ENCODE measurements around the gene PARVG. TPM values are rescaled to one million over a fixed set of nuclear protein-coding genes. Genes with fewer than 3 reads are reported as not detected.

Gene PARVG
- total RNA-seq, 1 donor from 2014 or later = 0.27 TPM

DNA sequence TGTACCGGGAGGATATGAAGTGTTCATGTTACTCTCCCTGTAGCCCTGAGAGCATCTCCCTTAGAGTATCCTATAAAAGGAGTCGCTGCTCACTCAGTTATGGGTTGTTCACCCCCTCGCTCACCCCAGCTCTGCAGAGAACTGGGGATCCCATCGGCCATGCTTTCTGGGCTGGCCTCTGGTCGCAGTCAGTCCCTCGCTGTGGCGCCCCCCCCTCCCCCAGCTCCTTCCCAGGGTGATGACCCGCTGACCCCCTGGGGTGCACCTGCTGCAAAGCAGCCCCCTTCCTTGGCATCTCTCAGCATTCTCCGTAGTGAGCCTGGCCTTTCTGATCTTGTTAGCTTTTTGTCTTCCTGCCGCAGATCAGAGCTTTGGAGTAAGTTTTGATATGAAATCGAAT, 10.3 kb upstream of the PARVG start:
- Mint-ChIP-seq H3K27ac (ENCODE audit: unreplicated experiment) (no peak overlapping the region), H3K4me1 (ENCODE audit: low read depth) (no peaks in the 10 kb centered on the region), H3K27me3 (ENCODE audit: low read depth) (peaks cover 1% of the 10 kb centered on the region), H3K36me3 (ENCODE audit: low read depth) (peaks cover 3% of the 10 kb centered on the region), H3K9me3 (ENCODE audit: low read depth) (no peaks in the 10 kb centered on the region), H3K4me3 (ENCODE audit: unreplicated experiment) (no peak overlapping the region)
- TF ChIP-seq, protein P1, sequence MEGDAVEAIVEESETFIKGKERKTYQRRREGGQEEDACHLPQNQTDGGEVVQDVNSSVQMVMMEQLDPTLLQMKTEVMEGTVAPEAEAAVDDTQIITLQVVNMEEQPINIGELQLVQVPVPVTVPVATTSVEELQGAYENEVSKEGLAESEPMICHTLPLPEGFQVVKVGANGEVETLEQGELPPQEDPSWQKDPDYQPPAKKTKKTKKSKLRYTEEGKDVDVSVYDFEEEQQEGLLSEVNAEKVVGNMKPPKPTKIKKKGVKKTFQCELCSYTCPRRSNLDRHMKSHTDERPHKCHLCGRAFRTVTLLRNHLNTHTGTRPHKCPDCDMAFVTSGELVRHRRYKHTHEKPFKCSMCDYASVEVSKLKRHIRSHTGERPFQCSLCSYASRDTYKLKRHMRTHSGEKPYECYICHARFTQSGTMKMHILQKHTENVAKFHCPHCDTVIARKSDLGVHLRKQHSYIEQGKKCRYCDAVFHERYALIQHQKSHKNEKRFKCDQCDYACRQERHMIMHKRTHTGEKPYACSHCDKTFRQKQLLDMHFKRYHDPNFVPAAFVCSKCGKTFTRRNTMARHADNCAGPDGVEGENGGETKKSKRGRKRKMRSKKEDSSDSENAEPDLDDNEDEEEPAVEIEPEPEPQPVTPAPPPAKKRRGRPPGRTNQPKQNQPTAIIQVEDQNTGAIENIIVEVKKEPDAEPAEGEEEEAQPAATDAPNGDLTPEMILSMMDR (IDR thresholded peaks at IDR 0.05) = no peak
- DNase-seq (ENCODE audit: low spot score) = no peak

DNA sequence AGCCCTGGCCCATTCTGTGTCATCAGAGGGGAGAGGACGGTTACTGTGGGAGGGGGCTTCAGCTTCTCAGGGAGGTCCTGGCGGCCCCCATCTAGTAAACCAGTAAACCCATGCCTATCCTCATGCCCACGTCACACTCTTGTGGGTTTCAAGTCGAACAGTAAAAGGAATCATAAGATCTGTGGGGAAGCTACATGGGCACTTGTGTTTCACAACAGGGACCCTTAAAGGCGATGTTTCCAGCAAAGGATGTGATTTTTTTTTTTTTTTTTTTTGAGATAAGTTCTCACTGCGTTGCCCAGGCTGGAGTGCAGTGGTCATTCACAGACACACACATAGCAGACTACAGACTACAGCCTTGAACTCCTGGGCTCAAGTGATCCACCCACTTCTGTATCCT, 9.2 kb upstream of the PARVG start:
- TF ChIP-seq, protein P1 (IDR thresholded peaks at IDR 0.05) = no peak
- H3K36me3 Mint-ChIP-seq (ENCODE audit: low read depth) = peaks cover 3% of the 10 kb centered on the region
- DNase-seq (ENCODE audit: low spot score) = no peak
- peaks cover 1% of the 10 kb centered on the region for H3K27me3 Mint-ChIP-seq (ENCODE audit: low read depth)
- no peaks in the 10 kb centered on the region for H3K9me3 Mint-ChIP-seq (ENCODE audit: low read depth)
- H3K4me3 Mint-ChIP-seq (ENCODE audit: unreplicated experiment) = no peak overlapping the region
- H3K27ac Mint-ChIP-seq (ENCODE audit: unreplicated experiment) = no peak overlapping the region
- no peaks in the 10 kb centered on the region for H3K4me1 Mint-ChIP-seq (ENCODE audit: low read depth)

DNA sequence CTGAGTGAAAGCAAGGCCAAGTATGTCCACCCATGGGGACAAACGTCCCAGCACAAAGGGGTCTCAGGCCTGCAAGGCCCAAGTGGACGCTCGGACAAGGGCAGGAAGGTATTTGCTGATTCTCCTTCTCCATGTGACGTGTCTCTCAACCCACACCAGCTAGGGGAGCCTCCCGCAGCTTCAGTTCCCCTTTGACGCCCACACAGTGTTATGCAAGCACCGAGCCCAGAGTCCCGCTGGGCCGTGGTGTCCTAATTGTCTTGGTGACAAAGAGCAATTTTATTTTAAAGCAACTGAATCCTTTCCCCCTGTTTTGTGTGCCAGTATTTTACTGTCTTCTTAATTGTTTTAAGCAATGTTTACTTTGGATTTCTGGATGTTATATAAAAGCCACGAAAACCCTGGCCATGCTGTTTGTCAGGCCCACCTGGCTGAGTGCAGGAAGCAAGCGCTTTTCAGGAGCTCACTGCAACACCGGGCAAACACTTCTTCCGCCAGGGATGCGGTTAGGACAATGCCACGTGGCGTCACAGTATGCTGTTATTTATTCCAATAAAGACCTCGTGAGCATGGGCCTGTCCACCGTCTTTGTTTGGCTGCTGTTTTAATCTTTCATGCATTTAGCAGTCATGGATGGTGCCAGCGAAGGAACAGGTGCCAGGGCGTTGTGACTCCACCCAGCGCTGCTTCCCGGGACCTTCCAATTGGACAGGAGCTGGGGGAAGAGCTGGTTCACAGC, 8.2 kb upstream of the PARVG start:
- Mint-ChIP-seq H3K27me3 (ENCODE audit: low read depth) (peaks cover 1% of the 10 kb centered on the region), H3K36me3 (ENCODE audit: low read depth) (peaks cover 3% of the 10 kb centered on the region), H3K27ac (ENCODE audit: unreplicated experiment) (no peak overlapping the region), H3K9me3 (ENCODE audit: low read depth) (no peaks in the 10 kb centered on the region), H3K4me3 (ENCODE audit: unreplicated experiment) (no peak overlapping the region), H3K4me1 (ENCODE audit: low read depth) (no peaks in the 10 kb centered on the region)
- TF ChIP-seq, protein P1 (IDR thresholded peaks at IDR 0.05) = no peak
- DNase-seq (ENCODE audit: low spot score) = no peak

DNA sequence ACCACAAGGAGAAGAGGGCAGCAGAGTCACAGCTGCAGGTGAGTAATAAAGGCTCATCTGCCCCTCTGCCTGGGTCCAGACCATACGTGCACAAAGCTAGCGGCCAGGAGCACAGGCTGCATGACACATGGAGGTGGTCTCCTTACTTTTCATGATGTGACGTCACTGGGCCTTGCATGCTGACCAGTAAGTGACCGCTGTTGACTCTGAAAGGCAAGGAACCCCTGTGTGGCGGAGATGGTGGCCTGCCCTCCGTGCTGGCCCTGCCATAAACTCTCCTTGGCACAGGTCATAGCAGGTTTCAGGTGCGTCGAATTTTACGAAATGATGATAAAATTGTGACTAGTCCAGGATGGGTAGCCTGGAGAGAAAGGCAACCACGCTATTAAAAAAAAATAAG, 7.6 kb upstream of the PARVG start:
- no peak for DNase-seq (ENCODE audit: low spot score)
- H3K9me3 Mint-ChIP-seq (ENCODE audit: low read depth) = no peaks in the 10 kb centered on the region

DNA sequence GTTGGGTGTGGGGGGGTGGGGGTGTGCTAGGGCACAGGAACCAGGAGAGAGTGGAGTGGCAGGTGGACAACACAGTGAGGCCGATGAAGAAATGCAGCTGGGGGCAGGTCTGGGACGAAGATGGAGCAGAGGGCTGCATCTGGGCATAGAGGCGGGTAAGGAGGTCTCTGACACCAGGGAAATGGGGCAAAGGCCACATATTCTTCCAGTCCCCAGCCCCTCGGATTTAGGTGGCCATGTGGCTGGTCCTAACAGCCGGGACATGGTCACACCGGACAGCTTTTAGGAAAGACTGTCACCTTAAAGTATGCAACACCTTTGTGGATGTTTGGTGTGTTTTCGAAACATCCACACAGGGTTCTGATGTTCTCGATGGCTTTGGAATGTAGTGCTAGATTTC, 5.0 kb upstream of the PARVG start:
- Mint-ChIP-seq H3K36me3 (ENCODE audit: low read depth) (no peaks in the 10 kb centered on the region), H3K9me3 (ENCODE audit: low read depth) (no peaks in the 10 kb centered on the region), H3K4me3 (ENCODE audit: unreplicated experiment) (no peak overlapping the region), H3K27ac (ENCODE audit: unreplicated experiment) (no peak overlapping the region), H3K4me1 (ENCODE audit: low read depth) (peaks cover 4% of the 10 kb centered on the region), H3K27me3 (ENCODE audit: low read depth) (peaks cover 4% of the 10 kb centered on the region)
- TF ChIP-seq, protein P1 (IDR thresholded peaks at IDR 0.05) = no peak
- DNase-seq (ENCODE audit: low spot score) = no peak

More for the DNA sequence above, 7.6 kb upstream of the PARVG start:
- TF ChIP-seq, protein P1 (IDR thresholded peaks at IDR 0.05) = no peak
- peaks cover 1% of the 10 kb centered on the region for H3K27me3 Mint-ChIP-seq (ENCODE audit: low read depth)
- peaks cover 3% of the 10 kb centered on the region for H3K4me1 Mint-ChIP-seq (ENCODE audit: low read depth)
- no peak overlapping the region for H3K4me3 Mint-ChIP-seq (ENCODE audit: unreplicated experiment)
- H3K27ac Mint-ChIP-seq (ENCODE audit: unreplicated experiment) = no peak overlapping the region
- peaks cover 3% of the 10 kb centered on the region for H3K36me3 Mint-ChIP-seq (ENCODE audit: low read depth)
